Endothelial cell (in vitro differentiated cells): Measurements from ENCODE around the gene ANKRD63. TPM values are rescaled to one million over a fixed set of nuclear protein-coding genes. Genes with fewer than 3 reads are reported as not detected.

Experiments
- DNase-seq: peaks from one replicate; pipeline ENCODE4 v3.0.0; 2021; ENCODE audit warnings: low spot score
- H3K27ac Mint-ChIP-seq: one replicate; pipeline ENCODE4 v1.8.0; 2021; ENCODE audit warnings: mixed read lengths, inconsistent platforms; ENCODE audit not compliant: unreplicated experiment
- H3K27me3 Mint-ChIP-seq: one replicate; pipeline ENCODE4 v1.8.0; 2021; ENCODE audit warnings: mild to moderate bottlenecking, moderate library complexity, mixed read lengths, inconsistent platforms; ENCODE audit not compliant: unreplicated experiment
- H3K36me3 Mint-ChIP-seq: one replicate; pipeline ENCODE4 v1.8.0; 2021; ENCODE audit warnings: mild to moderate bottlenecking, low read depth, mixed read lengths, inconsistent platforms; ENCODE audit not compliant: unreplicated experiment
- H3K4me1 Mint-ChIP-seq: one replicate; pipeline ENCODE4 v1.8.0; 2021; ENCODE audit warnings: mild to moderate bottlenecking, mixed read lengths, inconsistent platforms; ENCODE audit not compliant: unreplicated experiment
- H3K4me3 Mint-ChIP-seq: one replicate; pipeline ENCODE4 v1.8.0; 2021; ENCODE audit warnings: mild to moderate bottlenecking, mixed read lengths, inconsistent platforms; ENCODE audit not compliant: unreplicated experiment
- H3K9me3 Mint-ChIP-seq: one replicate; pipeline ENCODE4 v1.8.0; 2021; ENCODE audit warnings: mixed read lengths, inconsistent platforms; ENCODE audit not compliant: unreplicated experiment
- total RNA-seq: library from RNA; stranded (reverse); fragmentation: NEBNext Ultra II Directional; extraction: Animal tissue kit (Norgen Biotek cat#: 25700); gene quantifications from one replicate; pipeline ENCODE4 v1.2.1, GENCODE V29; 2021; ENCODE audit not compliant: unreplicated experiment
- TF ChIP-seq, protein P1 (sequence below): fragments of 200-600 bp; sonication (generic); IDR thresholded peaks from one replicate; pipeline ENCODE4 v1.5.0; 2021; ENCODE audit warnings: antibody characterized with exemption; ENCODE audit not compliant: unreplicated experiment

Gene ANKRD63
- total RNA-seq, 1 donor from 2014 or later = not detected

DNA sequence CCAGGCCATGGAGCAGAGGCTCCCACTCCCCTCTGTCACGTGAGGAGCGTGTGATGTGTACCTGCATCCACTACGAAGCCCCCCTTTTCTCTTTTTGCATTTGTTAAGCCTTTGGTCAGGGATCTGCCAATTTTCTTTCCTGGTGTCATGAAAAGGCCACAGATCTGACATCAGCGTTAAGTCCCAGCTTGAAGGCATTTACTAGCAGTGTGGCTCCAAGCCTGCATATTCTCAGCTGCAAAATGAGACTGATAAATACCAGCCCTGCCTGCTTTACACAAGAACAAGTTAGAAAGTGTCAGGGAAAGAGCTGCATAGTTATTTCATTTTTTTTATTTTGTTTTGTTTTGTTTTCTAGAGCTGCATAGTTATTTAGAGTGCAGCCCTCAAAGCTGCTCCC is 2.3 kb upstream of the ANKRD63 start:
- DNase-seq = no peak
- peaks cover 7% of the 10 kb centered on the region for H3K36me3 Mint-ChIP-seq
- peaks cover 31% of the 10 kb centered on the region for H3K27me3 Mint-ChIP-seq
- H3K27ac Mint-ChIP-seq = no peak overlapping the region
- H3K9me3 Mint-ChIP-seq = no peaks in the 10 kb centered on the region
- peaks cover 8% of the 10 kb centered on the region for H3K4me1 Mint-ChIP-seq
- TF ChIP-seq, protein P1, sequence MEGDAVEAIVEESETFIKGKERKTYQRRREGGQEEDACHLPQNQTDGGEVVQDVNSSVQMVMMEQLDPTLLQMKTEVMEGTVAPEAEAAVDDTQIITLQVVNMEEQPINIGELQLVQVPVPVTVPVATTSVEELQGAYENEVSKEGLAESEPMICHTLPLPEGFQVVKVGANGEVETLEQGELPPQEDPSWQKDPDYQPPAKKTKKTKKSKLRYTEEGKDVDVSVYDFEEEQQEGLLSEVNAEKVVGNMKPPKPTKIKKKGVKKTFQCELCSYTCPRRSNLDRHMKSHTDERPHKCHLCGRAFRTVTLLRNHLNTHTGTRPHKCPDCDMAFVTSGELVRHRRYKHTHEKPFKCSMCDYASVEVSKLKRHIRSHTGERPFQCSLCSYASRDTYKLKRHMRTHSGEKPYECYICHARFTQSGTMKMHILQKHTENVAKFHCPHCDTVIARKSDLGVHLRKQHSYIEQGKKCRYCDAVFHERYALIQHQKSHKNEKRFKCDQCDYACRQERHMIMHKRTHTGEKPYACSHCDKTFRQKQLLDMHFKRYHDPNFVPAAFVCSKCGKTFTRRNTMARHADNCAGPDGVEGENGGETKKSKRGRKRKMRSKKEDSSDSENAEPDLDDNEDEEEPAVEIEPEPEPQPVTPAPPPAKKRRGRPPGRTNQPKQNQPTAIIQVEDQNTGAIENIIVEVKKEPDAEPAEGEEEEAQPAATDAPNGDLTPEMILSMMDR = no peak
- H3K4me3 Mint-ChIP-seq = no peak overlapping the region

DNA sequence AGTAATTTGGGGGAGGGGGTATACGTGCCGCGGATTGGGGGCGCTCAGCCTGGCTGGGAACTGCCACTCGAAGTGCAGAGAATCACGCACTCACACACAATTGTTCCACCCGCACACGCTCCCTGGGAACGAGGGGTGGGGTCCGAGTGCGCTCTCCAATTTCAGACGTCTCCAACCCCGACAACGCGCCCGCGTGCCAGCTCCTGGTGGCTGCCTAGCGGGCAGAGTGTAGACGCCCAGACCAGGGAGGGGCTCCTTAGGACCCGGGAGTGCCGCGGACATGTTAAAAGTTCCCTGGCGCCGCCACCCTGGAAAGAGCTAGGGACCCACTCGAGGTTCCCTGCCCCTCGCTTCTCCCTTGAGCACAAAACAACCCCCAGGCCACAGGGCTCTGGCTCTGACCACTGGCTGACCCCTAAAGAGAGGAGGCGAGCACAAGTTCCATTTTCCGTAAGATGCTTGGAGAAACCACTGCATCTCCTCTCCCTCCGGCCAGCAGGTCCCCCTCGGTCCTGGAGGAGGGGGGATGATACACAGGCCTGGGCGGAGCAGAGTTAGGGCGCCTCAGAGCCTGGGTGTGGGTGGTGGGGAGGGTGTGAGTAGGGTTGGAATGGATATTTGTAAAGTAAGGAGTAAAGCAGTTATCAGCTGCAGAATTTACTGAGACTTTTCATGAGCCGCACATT is 894 bp upstream of the ANKRD63 start:
- peaks cover 13% of the 10 kb centered on the region for H3K4me1 Mint-ChIP-seq
- DNase-seq = no peak
- no peak overlapping the region for H3K4me3 Mint-ChIP-seq
- H3K36me3 Mint-ChIP-seq = peaks cover 7% of the 10 kb centered on the region
- H3K9me3 Mint-ChIP-seq = no peaks in the 10 kb centered on the region
- peak overlapping the region; percentile 24 for H3K27ac Mint-ChIP-seq
- TF ChIP-seq, protein P1 = no peak
- H3K27me3 Mint-ChIP-seq = peaks cover 33% of the 10 kb centered on the region

DNA sequence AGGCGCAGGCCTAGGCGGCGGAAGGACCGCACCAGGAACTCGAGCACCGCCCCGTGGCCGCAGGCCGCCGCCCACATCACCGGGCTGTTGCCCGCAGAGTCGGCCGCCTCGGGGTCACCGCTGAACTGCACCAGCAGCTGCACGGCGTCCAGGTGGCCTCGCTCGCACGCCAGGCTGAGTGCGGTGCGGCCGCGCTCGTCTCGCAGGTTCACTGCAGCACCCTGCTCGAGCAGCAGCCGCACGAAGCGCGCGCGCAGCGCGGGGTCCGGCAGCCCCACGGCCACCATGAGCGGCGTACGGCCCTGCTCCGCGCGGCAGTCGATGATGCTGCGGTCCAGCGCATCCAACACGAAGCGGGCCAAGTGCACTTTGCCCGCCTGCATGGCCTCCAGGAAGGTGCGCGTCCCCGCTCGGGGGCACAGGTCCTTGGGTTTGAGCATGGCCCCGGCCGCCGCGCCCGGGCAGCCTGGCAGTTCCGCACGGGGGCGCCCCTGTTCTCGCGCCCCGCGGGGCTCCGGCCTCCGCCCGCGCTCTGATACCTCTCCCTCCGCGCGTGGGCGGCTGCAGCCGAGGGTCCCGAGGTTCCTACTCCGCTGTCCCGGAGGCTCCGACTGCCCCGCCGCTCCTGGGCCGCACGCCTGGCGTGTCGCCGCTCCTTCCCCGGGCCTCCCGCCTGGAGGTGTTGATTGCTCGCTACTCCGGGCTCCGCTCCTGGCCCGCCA is 556 bp downstream of the ANKRD63 start:
- no peak overlapping the region for H3K27ac Mint-ChIP-seq
- TF ChIP-seq, protein P1 = no peak
- H3K9me3 Mint-ChIP-seq = no peaks in the 10 kb centered on the region
- H3K4me3 Mint-ChIP-seq = no peak overlapping the region
- peaks cover 6% of the 10 kb centered on the region for H3K36me3 Mint-ChIP-seq
- DNase-seq = peak; percentile 51
- H3K27me3 Mint-ChIP-seq = peaks cover 33% of the 10 kb centered on the region
- H3K4me1 Mint-ChIP-seq = peaks cover 28% of the 10 kb centered on the region

DNA sequence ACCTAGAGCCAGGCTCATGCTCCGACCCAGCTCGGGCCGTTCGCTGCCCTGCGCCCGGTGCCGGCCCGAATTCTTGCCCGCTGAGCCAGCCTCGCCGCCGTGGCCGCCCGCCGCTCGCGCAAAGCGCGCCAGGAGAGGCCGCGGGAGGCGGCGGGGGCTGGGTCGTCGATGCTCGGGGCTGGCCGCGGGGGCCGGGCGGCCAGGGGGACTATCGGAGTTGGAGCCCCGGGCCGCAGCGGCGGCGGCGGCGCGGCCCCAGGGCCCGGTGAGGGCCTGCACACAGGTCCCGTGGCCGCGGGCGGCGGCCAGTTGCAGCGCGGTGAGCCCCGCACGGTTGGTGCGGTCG is 1.1 kb downstream of the ANKRD63 start:
- Mint-ChIP-seq H3K4me1 (peaks cover 33% of the 10 kb centered on the region), H3K36me3 (peaks cover 5% of the 10 kb centered on the region), H3K27ac (no peak overlapping the region), H3K27me3 (peaks cover 33% of the 10 kb centered on the region), H3K9me3 (no peaks in the 10 kb centered on the region), H3K4me3 (no peak overlapping the region)
- TF ChIP-seq, protein P1 = no peak
- DNase-seq = no peak
